ENCODE data around the gene SF3A1.

SF3A1 gene

GRCh38 chr22:30397656-30398635, 41.3 kb upstream of the SF3A1 start:
- Histone ChIP-seq H3K4me3 (ENCODE audit: low read depth in 1 of 2, low read length in 1 of 2) (no peak overlapping the region), H3K9me3 (no peaks in the 10 kb centered on the region), H3K36me3 (no peaks in the 10 kb centered on the region), H3K4me1 (ENCODE audit: control insufficient read depth in 1 of 2, insufficient read depth in 1 of 2, low read depth in 1 of 2, low read length in 1 of 2) (peaks cover 3 to 8% of the 10 kb centered on the region in 2 experiments), H3K27ac (no peak overlapping the region), H3K27me3 (peaks cover 60% of the 10 kb centered on the region)
- TF ChIP-seq CTCF (IDR thresholded peaks at IDR 0.05): no peak

- Histone ChIP-seq H3K9me3 (no peaks in the 10 kb centered on the region), H3K27me3 (peaks cover 60% of the 10 kb centered on the region), H3K4me3 (ENCODE audit: low read depth in 1 of 2, low read length in 1 of 2) (no peak within 1 kb of the TSS), H3K27ac (no peak within 1 kb of the TSS), H3K4me1 (ENCODE audit: control insufficient read depth in 1 of 2, insufficient read depth in 1 of 2, low read depth in 1 of 2, low read length in 1 of 2) (peaks cover 3 to 8% of the 10 kb centered on the region in 2 experiments), H3K36me3 (no peaks in the 10 kb centered on the region)
- no peak for TF ChIP-seq CTCF (IDR thresholded peaks at IDR 0.05)
Observed at GRCh38 chr22:30396871-30397655, 40.4 kb upstream of the SF3A1 start, which contains the start of gene SEC14L2. TSS of gene SEC14L2 (plus strand) at chr22:30397018. CDS start at chr22:30397117, 99 bp downstream.

GRCh38 chr22:30393885-30394284, 37.2 kb upstream of the SF3A1 start:
- Histone ChIP-seq H3K27me3 (peaks cover 42% of the 10 kb centered on the region), H3K36me3 (no peaks in the 10 kb centered on the region), H3K27ac (no peak overlapping the region), H3K4me3 (ENCODE audit: low read depth in 1 of 2, low read length in 1 of 2) (no peak overlapping the region), H3K4me1 (ENCODE audit: control insufficient read depth in 1 of 2, insufficient read depth in 1 of 2, low read depth in 1 of 2, low read length in 1 of 2) (peaks cover 3 to 8% of the 10 kb centered on the region in 2 experiments), H3K9me3 (no peaks in the 10 kb centered on the region)
- TF ChIP-seq CTCF (IDR thresholded peaks at IDR 0.05): no peak

- Histone ChIP-seq H3K27ac (no peak overlapping the region), H3K4me1 (ENCODE audit: control insufficient read depth in 1 of 2, insufficient read depth in 1 of 2, low read depth in 1 of 2, low read length in 1 of 2) (peaks cover 3 to 8% of the 10 kb centered on the region in 2 experiments), H3K36me3 (no peaks in the 10 kb centered on the region), H3K9me3 (no peaks in the 10 kb centered on the region), H3K27me3 (peaks cover 37% of the 10 kb centered on the region), H3K4me3 (ENCODE audit: low read depth in 1 of 2, low read length in 1 of 2) (no peak overlapping the region)
- no peak for TF ChIP-seq CTCF (IDR thresholded peaks at IDR 0.05)
Observed at GRCh38 chr22:30393322-30393680, 36.6 kb upstream of the SF3A1 start.

GRCh38 chr22:30392661-30393321, 36.1 kb upstream of the SF3A1 start:
- no peaks in the 10 kb centered on the region for H3K36me3 ChIP-seq
- no peak for TF ChIP-seq CTCF (IDR thresholded peaks at IDR 0.05)
- H3K4me1 ChIP-seq (ENCODE audit: control insufficient read depth in 1 of 2, insufficient read depth in 1 of 2, low read depth in 1 of 2, low read length in 1 of 2): peaks cover 3 to 8% of the 10 kb centered on the region in 2 experiments
- no peaks in the 10 kb centered on the region for H3K9me3 ChIP-seq
- peaks cover 31% of the 10 kb centered on the region for H3K27me3 ChIP-seq
- no peak overlapping the region for H3K4me3 ChIP-seq (ENCODE audit: low read depth in 1 of 2, low read length in 1 of 2)
- H3K27ac ChIP-seq: no peak overlapping the region
